DND-41 (cell line): Measurements from ENCODE around the gene SNAP25.

ENCODE experiments used
- EZH2 ChIP-seq: IDR thresholded peaks from 3 replicates; pipeline ENCODE4 v1.6.1; 2012; ENCODE audit warnings: borderline replicate concordance, low read depth, mild to moderate bottlenecking, moderate library complexity, low read length, inconsistent platforms; ENCODE audit not compliant: severe bottlenecking
- TF ChIP-seq, protein P1 (sequence below): IDR thresholded peaks from 2 replicates; pipeline ENCODE4 v1.5.1; 2012; ENCODE audit warnings: borderline replicate concordance, low read length, moderate library complexity, mild to moderate bottlenecking; ENCODE audit not compliant: poor library complexity, severe bottlenecking; ENCODE audit errors: extremely low read depth

DNA sequence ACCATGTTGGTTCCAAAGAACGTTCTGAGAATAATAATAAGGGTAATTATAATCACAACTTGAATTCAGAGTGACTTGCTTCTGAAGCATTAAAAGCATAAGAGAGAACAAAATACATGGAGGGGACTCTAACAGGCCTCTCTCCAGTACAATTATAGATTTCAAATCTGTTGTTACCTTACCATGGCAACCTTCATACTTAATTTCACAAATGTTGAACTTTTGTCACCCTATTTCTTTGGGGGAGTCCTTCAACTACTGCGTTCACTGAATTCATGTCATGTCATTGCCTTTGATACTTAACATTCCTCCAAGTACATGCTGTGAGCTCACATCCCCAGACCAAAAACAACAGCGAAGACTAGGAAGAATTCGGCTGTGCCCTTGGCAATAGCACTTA, 111.4 kb downstream of the SNAP25 start:
- TF ChIP-seq, protein P1, sequence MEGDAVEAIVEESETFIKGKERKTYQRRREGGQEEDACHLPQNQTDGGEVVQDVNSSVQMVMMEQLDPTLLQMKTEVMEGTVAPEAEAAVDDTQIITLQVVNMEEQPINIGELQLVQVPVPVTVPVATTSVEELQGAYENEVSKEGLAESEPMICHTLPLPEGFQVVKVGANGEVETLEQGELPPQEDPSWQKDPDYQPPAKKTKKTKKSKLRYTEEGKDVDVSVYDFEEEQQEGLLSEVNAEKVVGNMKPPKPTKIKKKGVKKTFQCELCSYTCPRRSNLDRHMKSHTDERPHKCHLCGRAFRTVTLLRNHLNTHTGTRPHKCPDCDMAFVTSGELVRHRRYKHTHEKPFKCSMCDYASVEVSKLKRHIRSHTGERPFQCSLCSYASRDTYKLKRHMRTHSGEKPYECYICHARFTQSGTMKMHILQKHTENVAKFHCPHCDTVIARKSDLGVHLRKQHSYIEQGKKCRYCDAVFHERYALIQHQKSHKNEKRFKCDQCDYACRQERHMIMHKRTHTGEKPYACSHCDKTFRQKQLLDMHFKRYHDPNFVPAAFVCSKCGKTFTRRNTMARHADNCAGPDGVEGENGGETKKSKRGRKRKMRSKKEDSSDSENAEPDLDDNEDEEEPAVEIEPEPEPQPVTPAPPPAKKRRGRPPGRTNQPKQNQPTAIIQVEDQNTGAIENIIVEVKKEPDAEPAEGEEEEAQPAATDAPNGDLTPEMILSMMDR = no peak
- no peak for TF ChIP-seq EZH2
